ENCODE data around the gene FRMD6. TPM values are rescaled to one million over a fixed set of nuclear protein-coding genes. Genes with fewer than 3 reads are reported as not detected.

FRMD6 gene
- total and polyA plus RNA-seq, 2 experiments from 2014 or later: 5.4 to 18.7 TPM

GRCh38 chr14:51726166-51726899 lies 74.6 kb downstream of the FRMD6 start:
- H3K79me2 ChIP-seq (replicated peaks; ENCODE audit: insufficient read depth): no peaks in the 10 kb centered on the region
- Mint-ChIP-seq H3K27ac (peak overlapping the region; percentile 2; the same call in 1 of the 2 replicates), H3K4me1 (peaks cover 5% of the 10 kb centered on the region), H3K36me3 (ENCODE audit: low read depth) (peaks cover 7% of the 10 kb centered on the region; the same call in 1 of the 3 replicates), H3K9me3 (no peaks in the 10 kb centered on the region), H3K4me3 (no peak overlapping the region), H3K27me3 (ENCODE audit: insufficient read depth, low read depth, poor library complexity) (no peaks in the 10 kb centered on the region)
- no peak overlapping the region for H3K4me3 ChIP-seq
- H2AFZ ChIP-seq: no peak overlapping the region
- peaks cover 3% of the 10 kb centered on the region; the same call in 1 of the 2 replicates for H3K36me3 ChIP-seq (ENCODE audit: insufficient read depth)
- H3F3A ChIP-seq (replicated peaks; ENCODE audit: low read depth): no peaks in the 10 kb centered on the region
- no peaks in the 10 kb centered on the region for H3K9me2 ChIP-seq (ENCODE audit: insufficient read depth)
- no peak overlapping the region for H3K27ac ChIP-seq (ENCODE audit: low read depth)
- H4K20me1 ChIP-seq (replicated peaks; ENCODE audit: insufficient read depth): 0 out of 2 replicates have a peak, but pooled peaks cover 3% of the 10 kb centered on the region
- ATAC-seq: no peak
- no peaks in the 10 kb centered on the region for H3K27me3 ChIP-seq (ENCODE audit: insufficient read depth)
- TF ChIP-seq EZH2 (IDR thresholded peaks at IDR 0.05; ENCODE audit: low read depth, unreplicated experiment): no peak
- no peak for TF ChIP-seq CREB1 (CRISPR knock-in tag; IDR thresholded peaks at IDR 0.05; ENCODE audit: low read depth)
- no peak for TF ChIP-seq ZNF114 (CRISPR knock-in tag; IDR thresholded peaks at IDR 0.05)
- TF ChIP-seq CTCF (conservative IDR thresholded peaks at IDR 0.05; ENCODE audit: low read depth in 2 of 2): no peak
- TF ChIP-seq ETS1 (IDR thresholded peaks at IDR 0.05): no peak
- no peak for TF ChIP-seq ZNF331 (CRISPR knock-in tag; IDR thresholded peaks at IDR 0.05; ENCODE audit: low read depth)
- no peak for TF ChIP-seq JUNB (IDR thresholded peaks at IDR 0.05; ENCODE audit: unreplicated experiment)
- no peak for TF ChIP-seq NANOG (IDR thresholded peaks at IDR 0.05; ENCODE audit: borderline replicate concordance)
- no peak for TF ChIP-seq EZH2phosphoT487 (IDR thresholded peaks at IDR 0.05; ENCODE audit: unreplicated experiment)
- TF ChIP-seq STAT1 (IDR thresholded peaks at IDR 0.05; ENCODE audit: unreplicated experiment): no peak
- no peak overlapping the region for H3K4me2 ChIP-seq
- DNase-seq (ENCODE audit: low spot score): no peak
- 0 out of 2 replicates have a peak, but pooled peaks cover 3% of the 10 kb centered on the region for H3K4me1 ChIP-seq (ENCODE audit: insufficient read depth)

- Mint-ChIP-seq H3K9me3 (no peaks in the 10 kb centered on the region), H3K27ac (no peak overlapping the region), H3K27me3 (ENCODE audit: insufficient read depth, low read depth, poor library complexity) (no peaks in the 10 kb centered on the region), H3K4me3 (no peak overlapping the region), H3K4me1 (peaks cover 5% of the 10 kb centered on the region), H3K36me3 (ENCODE audit: low read depth) (0 out of 3 replicates have a peak, but pooled peaks cover 5% of the 10 kb centered on the region)
- no peak for ATAC-seq
- no peak for DNase-seq (ENCODE audit: low spot score)
- Histone ChIP-seq H3K36me3 (ENCODE audit: insufficient read depth) (peaks cover 3% of the 10 kb centered on the region; the same call in 1 of the 2 replicates), H3F3A (replicated peaks; ENCODE audit: low read depth) (no peaks in the 10 kb centered on the region), H3K79me2 (replicated peaks; ENCODE audit: insufficient read depth) (no peaks in the 10 kb centered on the region), H4K20me1 (replicated peaks; ENCODE audit: insufficient read depth) (0 out of 2 replicates have a peak, but pooled peaks cover 3% of the 10 kb centered on the region), H3K4me2 (no peak overlapping the region), H3K4me1 (ENCODE audit: insufficient read depth) (0 out of 2 replicates have a peak, but pooled peaks cover 3% of the 10 kb centered on the region), H3K27ac (ENCODE audit: low read depth) (no peak overlapping the region), H3K27me3 (ENCODE audit: insufficient read depth) (no peaks in the 10 kb centered on the region), H3K4me3 (no peak overlapping the region), H3K9me2 (ENCODE audit: insufficient read depth) (no peaks in the 10 kb centered on the region), H2AFZ (no peak overlapping the region)
- TF ChIP-seq ZNF114 (CRISPR knock-in tag; IDR thresholded peaks at IDR 0.05) (no peak), STAT1 (IDR thresholded peaks at IDR 0.05; ENCODE audit: unreplicated experiment) (no peak), EZH2 (IDR thresholded peaks at IDR 0.05; ENCODE audit: low read depth, unreplicated experiment) (no peak), POLR2AphosphoS5 (IDR thresholded peaks at IDR 0.05; ENCODE audit: low read depth) (no peak), ZNF462 (CRISPR knock-in tag; IDR thresholded peaks at IDR 0.05) (no peak), CREB1 (CRISPR knock-in tag; IDR thresholded peaks at IDR 0.05; ENCODE audit: low read depth) (no peak)
Measured at GRCh38 chr14:51727526-51727925, 75.8 kb downstream of the FRMD6 start.
